NCI-H1092 treated with DMSO at 0.1 percent for 48 hours (cell line): ENCODE measurements around the gene WDSUB1.

Experiments used
- DNase-seq: peaks from one replicate; lab custom pipeline; 2025; lab: John Stamatoyannopoulos, UW

The WDSUB1 gene

GRCh38 chr2:159224061-159224813 is 62.3 kb downstream of the WDSUB1 start:
- no peak for DNase-seq

GRCh38 chr2:159219394-159219998 is 67.0 kb downstream of the WDSUB1 start:
- DNase-seq, result no peak

GRCh38 chr2:159218389-159218788 is 68.1 kb downstream of the WDSUB1 start:
- DNase-seq, result no peak

- no peak for DNase-seq
These were observed 68.8 kb downstream of the WDSUB1 start for GRCh38 chr2:159217676-159218075.

GRCh38 chr2:159215116-159215515 is 71.4 kb downstream of the WDSUB1 start:
- no peak for DNase-seq

- DNase-seq, result no peak
These were observed 72.1 kb downstream of the WDSUB1 start for GRCh38 chr2:159214325-159214865.

- no peak for DNase-seq
These were observed 73.2 kb downstream of the WDSUB1 start for GRCh38 chr2:159213296-159213695.

- DNase-seq, result no peak
These were observed 74.8 kb downstream of the WDSUB1 start for GRCh38 chr2:159211447-159212396.

- no peak for DNase-seq
These were observed 76.9 kb downstream of the WDSUB1 start for GRCh38 chr2:159209341-159210306.

GRCh38 chr2:159208438-159208837 is 78.1 kb downstream of the WDSUB1 start:
- DNase-seq, result no peak

GRCh38 chr2:159206736-159207380 is 79.6 kb downstream of the WDSUB1 start:
- no peak for DNase-seq

GRCh38 chr2:159204381-159205144 is 81.9 kb downstream of the WDSUB1 start:
- DNase-seq, result no peak

- no peak for DNase-seq
These were observed 83.9 kb downstream of the WDSUB1 start for GRCh38 chr2:159202568-159203071.

- DNase-seq, result no peak
These were observed 85.0 kb downstream of the WDSUB1 start for GRCh38 chr2:159201360-159202063.

GRCh38 chr2:159200498-159200897 is 86.0 kb downstream of the WDSUB1 start:
- no peak for DNase-seq

GRCh38 chr2:159199761-159200465 is 86.6 kb downstream of the WDSUB1 start:
- no peak for DNase-seq

- DNase-seq, result no peak
These were observed 87.3 kb downstream of the WDSUB1 start for GRCh38 chr2:159199236-159199635.

- no peak for DNase-seq
These were observed 90.0 kb downstream of the WDSUB1 start for GRCh38 chr2:159196393-159196925.
